Smooth muscle cell (in vitro differentiated cells): ENCODE data around the gene PASD1. TPM values are rescaled to one million over a fixed set of nuclear protein-coding genes. Genes with fewer than 3 reads are reported as not detected.

Experiments
- DNase-seq: peaks from one replicate; lab custom pipeline; 2025; ENCODE audit not compliant: unreplicated experiment; lab: John Stamatoyannopoulos, UW
- H2AFZ ChIP-seq: fragments of 200-600 bp; sonication (generic); 2 replicates; pipeline ENCODE4 v1.6.0; 2016; ENCODE audit warnings: antibody characterized with exemption, low read depth, mild to moderate bottlenecking
- H3F3A ChIP-seq: fragments of 200-600 bp; sonication (generic); 2 replicates; pipeline ENCODE4 v1.6.0; 2017; ENCODE audit warnings: antibody characterized with exemption, low read depth
- H3K27ac ChIP-seq: fragments of 200-600 bp; sonication (generic); 2 replicates; pipeline ENCODE4 v1.5.1; 2016; ENCODE audit warnings: low read depth, mild to moderate bottlenecking
- H3K27me3 ChIP-seq: fragments of 200-600 bp; sonication (generic); 2 replicates; pipeline ENCODE4 v1.6.1; 2016; ENCODE audit warnings: low read depth, mild to moderate bottlenecking
- H3K36me3 ChIP-seq: fragments of 200-600 bp; sonication (generic); 2 replicates; pipeline ENCODE4 v1.5.1; 2016; ENCODE audit warnings: low read depth
- H3K4me1 ChIP-seq: fragments of 200-600 bp; sonication (generic); 2 replicates; pipeline ENCODE4 v1.5.1; 2016; ENCODE audit warnings: low read depth
- H3K4me2 ChIP-seq: fragments of 200-600 bp; sonication (generic); 2 replicates; pipeline ENCODE4 v1.6.0; 2016; ENCODE audit warnings: mild to moderate bottlenecking
- H3K4me3 ChIP-seq: fragments of 200-600 bp; sonication (generic); 2 replicates; pipeline ENCODE4 v1.5.1; 2016; ENCODE audit warnings: mild to moderate bottlenecking
- H3K79me2 ChIP-seq: fragments of 200-600 bp; sonication (generic); 2 replicates; pipeline ENCODE4 v1.6.0; 2016; ENCODE audit warnings: low read depth, mild to moderate bottlenecking
- H3K9ac ChIP-seq: fragments of 200-600 bp; sonication (generic); 2 replicates; pipeline ENCODE4 v1.6.0; 2016; ENCODE audit warnings: low read depth
- H3K9me3 ChIP-seq: fragments of 200-600 bp; sonication (generic); replicated peaks from 2 replicates; pipeline ENCODE4 v1.5.1; 2016; ENCODE audit warnings: low read depth
- H4K20me1 ChIP-seq: fragments of 200-600 bp; sonication (generic); 2 replicates; pipeline ENCODE4 v1.6.0; 2016; ENCODE audit warnings: low read depth
- CTCF ChIP-seq: fragments of 200-600 bp; sonication (generic); IDR thresholded peaks from 2 replicates; pipeline ENCODE4 v1.5.1; 2017; ENCODE audit warnings: borderline replicate concordance, mild to moderate bottlenecking, antibody characterized with exemption; ENCODE audit not compliant: insufficient read depth, poor library complexity, severe bottlenecking
- WGBS: methylation state at CpG from one replicate; pipeline ENCODE4 v1.1.7; 2016; ENCODE audit warnings: low lambda C conversion rate; 5-methylcytosine and 5-hydroxymethylcytosine counted together
- polyA plus RNA-seq: library from polyadenylated mRNA; unstranded; fragments of >200 nt; fragmentation: Nextera tagmentation; extraction: Ambion mirVana; gene quantifications from 2 replicates; pipeline ENCODE4 v1.2.1, GENCODE V29; 2016
- total RNA-seq: library from RNA; depleted of rRNA; stranded (reverse); fragments of >200 nt; gene quantifications from 2 replicates; pipeline ENCODE4 v1.2.3, GENCODE V29; 2014

PASD1 gene
- total and polyA plus RNA-seq, 2 experiments from 2014 or later = 0.17 TPM; not detected in 1

DNA sequence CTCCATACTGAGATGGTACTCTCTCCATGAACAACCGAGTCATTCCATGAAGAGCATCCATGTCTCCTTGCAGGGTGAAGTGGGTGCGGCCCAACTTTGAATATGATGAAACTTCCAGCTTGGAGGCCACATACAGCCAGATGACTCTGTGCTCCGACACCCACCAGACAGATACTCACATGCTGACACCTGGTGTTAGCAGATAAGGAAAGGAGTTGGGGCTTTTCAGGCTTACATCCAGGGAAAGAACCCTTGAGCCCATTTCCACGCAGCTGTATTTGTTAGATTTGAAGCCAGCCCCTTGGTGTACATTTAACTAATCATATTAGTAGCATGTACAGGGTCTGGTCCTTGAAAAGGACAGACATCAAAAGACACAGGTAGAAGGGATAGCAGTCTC, 69.7 kb downstream of the PASD1 start:
- Histone ChIP-seq H3K4me2 (no peak overlapping the region), H3K79me2 (no peaks in the 10 kb centered on the region)
- 65% methylated on average over 4 of the region's 4 CpGs for WGBS

GRCh38 chrX:151634937-151635336, 71.5 kb downstream of the PASD1 start:
- H3K4me1 ChIP-seq = no peaks in the 10 kb centered on the region
- no peak overlapping the region for H3K9ac ChIP-seq
- H3K79me2 ChIP-seq = no peaks in the 10 kb centered on the region
- no peak overlapping the region for H3K27ac ChIP-seq
- no peaks in the 10 kb centered on the region for H3K27me3 ChIP-seq
- H4K20me1 ChIP-seq = no peaks in the 10 kb centered on the region
- 67% methylated on average over 1 of the region's 1 CpG for WGBS
- H3K36me3 ChIP-seq = no peaks in the 10 kb centered on the region
- H3K4me2 ChIP-seq = no peak overlapping the region
- no peak overlapping the region for H2AFZ ChIP-seq
- H3K9me3 ChIP-seq = no peaks in the 10 kb centered on the region
- DNase-seq = no peak
- H3F3A ChIP-seq = no peaks in the 10 kb centered on the region
- TF ChIP-seq CTCF = no peak
- no peak overlapping the region for H3K4me3 ChIP-seq

More for the DNA sequence above, 69.7 kb downstream of the PASD1 start:
- H3K9me3 ChIP-seq = no peaks in the 10 kb centered on the region
- no peak for TF ChIP-seq CTCF
- no peak overlapping the region for H2AFZ ChIP-seq
- H3F3A ChIP-seq = no peaks in the 10 kb centered on the region
- H3K36me3 ChIP-seq = no peaks in the 10 kb centered on the region
- H3K27me3 ChIP-seq = no peaks in the 10 kb centered on the region
- no peak overlapping the region for H3K4me3 ChIP-seq
- H4K20me1 ChIP-seq = no peaks in the 10 kb centered on the region
- no peak overlapping the region for H3K27ac ChIP-seq
- H3K9ac ChIP-seq = no peak overlapping the region
- no peak for DNase-seq
- no peaks in the 10 kb centered on the region for H3K4me1 ChIP-seq

GRCh38 chrX:151641564-151641963, 78.1 kb downstream of the PASD1 start:
- no peaks in the 10 kb centered on the region for H3K4me1 ChIP-seq
- H3K9ac ChIP-seq = no peak overlapping the region
- no peak overlapping the region for H3K4me2 ChIP-seq
- no peak overlapping the region for H3K4me3 ChIP-seq
- H3K79me2 ChIP-seq = no peaks in the 10 kb centered on the region
- WGBS = 92% methylated on average over 11 of the region's 11 CpGs
- DNase-seq = no peak
- no peak for TF ChIP-seq CTCF
- H3K9me3 ChIP-seq = no peaks in the 10 kb centered on the region
- H3F3A ChIP-seq = no peaks in the 10 kb centered on the region
- H2AFZ ChIP-seq = no peak overlapping the region
- H3K36me3 ChIP-seq = no peaks in the 10 kb centered on the region
- no peaks in the 10 kb centered on the region for H4K20me1 ChIP-seq
- no peak overlapping the region for H3K27ac ChIP-seq
- H3K27me3 ChIP-seq = no peaks in the 10 kb centered on the region

DNA sequence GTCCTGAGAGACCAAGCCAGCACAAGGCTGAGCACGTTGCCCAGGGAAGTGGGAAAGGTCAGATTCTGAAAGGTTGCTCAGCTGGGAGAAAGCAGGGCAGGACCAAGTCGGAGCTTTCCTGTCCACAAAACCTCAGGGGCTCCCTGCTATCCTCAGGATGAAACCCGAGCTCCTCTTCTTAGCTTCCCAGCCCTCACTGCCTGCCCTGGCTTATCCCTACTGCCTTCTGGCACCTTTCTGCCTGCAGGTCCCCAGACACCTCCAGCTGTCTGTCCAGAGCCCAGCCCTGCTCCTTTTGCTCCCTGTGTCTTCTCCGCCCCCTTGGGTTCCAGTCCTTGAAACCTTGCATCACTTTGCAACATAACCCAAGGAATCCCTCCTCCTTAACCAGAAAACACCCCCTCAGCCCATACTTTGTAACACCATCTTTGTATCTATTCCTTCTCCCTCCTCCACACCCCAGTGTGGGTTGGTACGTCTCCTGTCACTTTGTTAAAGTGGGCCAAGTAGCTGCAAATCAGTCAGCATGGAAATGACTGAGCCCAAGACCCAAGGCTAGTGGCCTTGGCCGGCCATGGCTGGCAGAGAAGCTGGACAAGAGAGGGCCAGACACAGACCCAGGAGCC, 111.8 kb downstream of the PASD1 start:
- DNase-seq = no peak
- no peaks in the 10 kb centered on the region for H3K4me1 ChIP-seq
- no peak overlapping the region for H3K27ac ChIP-seq
- H3K9ac ChIP-seq = no peak overlapping the region
- H3K27me3 ChIP-seq = no peaks in the 10 kb centered on the region
- H3K79me2 ChIP-seq = no peaks in the 10 kb centered on the region
- no peaks in the 10 kb centered on the region for H4K20me1 ChIP-seq
- no peaks in the 10 kb centered on the region for H3K36me3 ChIP-seq
- H2AFZ ChIP-seq = no peak overlapping the region
- no peaks in the 10 kb centered on the region for H3K9me3 ChIP-seq
- no peak overlapping the region for H3K4me2 ChIP-seq
- no peak for TF ChIP-seq CTCF
- no peak overlapping the region for H3K4me3 ChIP-seq
- H3F3A ChIP-seq = no peaks in the 10 kb centered on the region
- WGBS = 56% methylated on average over 6 of the region's 6 CpGs
